OCI-LY7 (cell line): Measurements from ENCODE around the gene SCART1. TPM values are rescaled to one million over a fixed set of nuclear protein-coding genes. Genes with fewer than 3 reads are reported as not detected.
"Not testable (repeated sequence)": the region's sequence is repeated elsewhere in the genome, so short reads cannot be mapped to it uniquely, and the experiment has no call there.

Experiments used
- BruUV-seq: library from RNA; stranded (reverse); fragments of 400-500 nt; replicated peaks from 2 replicates; lab custom pipeline; 2021; lab: Mats Ljungman, UMichigan
- CTCF ChIA-PET: fragments of 300-600 bp; sonication (Branson Sonifier 250); formaldehyde crosslinking; loops from one replicate; lab custom pipeline; 2022; ENCODE audit warnings: antibody characterized with exemption; ENCODE audit not compliant: unreplicated experiment; lab: Charles Lee
- POLR2A ChIA-PET: fragments of 300-600 bp; sonication (Branson Sonifier 250); formaldehyde crosslinking; loops from one replicate; lab custom pipeline; 2022; ENCODE audit warnings: antibody characterized with exemption; lab: Charles Lee
- DNase-seq: peaks from one replicate; pipeline ENCODE4 v3.0.0-alpha.2; 2015; ENCODE audit warnings: low spot score
- H2AFZ ChIP-seq: fragments of 200-600 bp; sonication (generic), shearing (Covaris generic); 2 replicates; pipeline ENCODE4 v1.6.1; 2014; ENCODE audit warnings: mild to moderate bottlenecking, antibody characterized with exemption, low read length, moderate library complexity
- H3K27ac ChIP-seq: fragments of 200-600 bp; sonication (generic); 2 replicates; pipeline ENCODE4 v1.5.1; 2014; ENCODE audit warnings: mixed run types, low read depth, mild to moderate bottlenecking, moderate library complexity, low read length, inconsistent platforms; ENCODE audit not compliant: poor library complexity, severe bottlenecking
- H3K36me3 ChIP-seq: fragments of 200-600 bp; sonication (generic); 2 replicates; pipeline ENCODE4 v1.6.1; 2014; ENCODE audit warnings: mild to moderate bottlenecking, antibody characterized with exemption, low read length, moderate library complexity, mixed read lengths; ENCODE audit not compliant: insufficient read depth
- H3K4me1 ChIP-seq: fragments of 200-600 bp; sonication (generic); 2 replicates; pipeline ENCODE4 v1.5.1; 2014; ENCODE audit warnings: mild to moderate bottlenecking, low read length; ENCODE audit not compliant: insufficient read depth, poor library complexity, severe bottlenecking
- H3K4me2 ChIP-seq: fragments of 200-600 bp; sonication (generic); 2 replicates; pipeline ENCODE4 v1.6.1; 2014; ENCODE audit warnings: mild to moderate bottlenecking, low read length
- H3K4me3 ChIP-seq: fragments of 200-600 bp; sonication (generic); 2 replicates; pipeline ENCODE4 v1.5.1; 2014; ENCODE audit warnings: mild to moderate bottlenecking, low read depth, low read length; ENCODE audit not compliant: poor library complexity, severe bottlenecking
- H3K79me2 ChIP-seq: fragments of 200-600 bp; sonication (generic); 2 replicates; pipeline ENCODE4 v1.6.1; 2016; ENCODE audit warnings: low read depth, mild to moderate bottlenecking, low read length, moderate library complexity, mixed read lengths; ENCODE audit not compliant: insufficient read depth
- H3K9me2 ChIP-seq: fragments of 200-600 bp; sonication (generic); 2 replicates; pipeline ENCODE4 v1.6.1; 2016; ENCODE audit warnings: mild to moderate bottlenecking, low read length, mixed read lengths; ENCODE audit not compliant: insufficient read depth
- H3K9me3 ChIP-seq: fragments of 200-600 bp; sonication (generic); 2 replicates; pipeline ENCODE4 v1.6.1; 2014; ENCODE audit warnings: mild to moderate bottlenecking, mixed run types, low read length, mixed read lengths
- H4K20me1 ChIP-seq: fragments of 200-600 bp; sonication (generic); 2 replicates; pipeline ENCODE4 v1.6.1; 2014; ENCODE audit warnings: mild to moderate bottlenecking, antibody characterized with exemption, low read length, moderate library complexity, mixed read lengths; ENCODE audit not compliant: insufficient read depth
- CTCF ChIP-seq: fragments of 200-600 bp; sonication (generic); conservative IDR thresholded peaks from 2 replicates; pipeline ENCODE4 v1.5.1; 2014; ENCODE audit warnings: mild to moderate bottlenecking, antibody characterized with exemption, low read length, moderate library complexity, mixed read lengths
- EZH2phosphoT487 ChIP-seq: fragments of 200-600 bp; sonication (generic); IDR thresholded peaks from 2 replicates; pipeline ENCODE4 v1.6.1; 2018; ENCODE audit warnings: low read depth, borderline replicate concordance, mild to moderate bottlenecking, mixed run types, antibody characterized with exemption, low read length, moderate library complexity, mixed read lengths
- intact Hi-C: fragments of 100-400 bp; cut with micrococcal nuclease; formaldehyde crosslinking; loops from one replicate; pipeline ENCODE4 v1.10.0; 2022; ENCODE audit not compliant: unreplicated experiment
- total RNA-seq, 2 experiments: library from RNA; depleted of rRNA in 1 of 2; stranded (reverse); fragments of >200 nt in 1 of 2; shearing (Covaris generic) in 1 of 2; gene quantifications; 2 replicates each; pipeline ENCODE4 v1.2.3, GENCODE V29; 2014 to 2022

Gene SCART1
- total RNA-seq, 2 experiments from 2014 or later, result 10.0 to 10.9 TPM

GRCh38 chr10:133412381-133412711 is 41.4 kb upstream of the SCART1 start:
- Histone ChIP-seq H3K36me3 (peaks cover 79% of the 10 kb centered on the region), H3K9me2 (no peaks in the 10 kb centered on the region), H3K4me1 (no peaks in the 10 kb centered on the region), H3K4me3 (no peak overlapping the region), H4K20me1 (no peaks in the 10 kb centered on the region), H2AFZ (no peak overlapping the region), H3K79me2 (peaks cover 59% of the 10 kb centered on the region), H3K9me3 (peaks cover 52% of the 10 kb centered on the region), H3K27ac (no peak overlapping the region), H3K4me2 (no peak overlapping the region)
- DNase-seq, result no peak
- no TSS peak for BruUV-seq
- POLR2A ChIA-PET, result interaction anchor here (0.6 kb wide), 1 partner anchor 55 kb away, joined by 3 read pairs; no protein-coding TSS in a partner anchor
- TF ChIP-seq EZH2phosphoT487, result no peak
- no peak for TF ChIP-seq CTCF
- intact Hi-C loops, result no loop called here
- CTCF ChIA-PET, result no interaction called here

- CTCF ChIA-PET, POLR2A ChIA-PET, intact Hi-C loops, H2AFZ ChIP-seq, DNase-seq, H4K20me1 ChIP-seq, H3K4me1 ChIP-seq, H3K27ac ChIP-seq, H3K4me2 ChIP-seq, H3K9me2 ChIP-seq, BruUV-seq, H3K4me3 ChIP-seq: not testable (repeated sequence)
- Histone ChIP-seq H3K9me3 (peaks cover 43% of the 10 kb centered on the region), H3K36me3 (peaks cover 74% of the 10 kb centered on the region), H3K79me2 (peaks cover 40% of the 10 kb centered on the region)
These were observed 39.3 kb upstream of the SCART1 start for GRCh38 chr10:133414401-133414800.

GRCh38 chr10:133415752-133416151 is 38.0 kb upstream of the SCART1 start:
- DNase-seq, result no peak
- no peak overlapping the region for H3K4me3 ChIP-seq
- no peak overlapping the region for H3K4me2 ChIP-seq
- H3K79me2 ChIP-seq, result peaks cover 26% of the 10 kb centered on the region
- H4K20me1 ChIP-seq, result no peaks in the 10 kb centered on the region
- no peaks in the 10 kb centered on the region for H3K9me2 ChIP-seq
- intact Hi-C loops, result no loop called here
- no peak overlapping the region for H2AFZ ChIP-seq
- H3K4me1 ChIP-seq, result no peaks in the 10 kb centered on the region
- ChIA-PET CTCF (no interaction called here), POLR2A (interaction anchor here (0.7 kb wide), 1 partner anchor 48 kb away, joined by 3 read pairs; no protein-coding TSS in a partner anchor)
- H3K36me3 ChIP-seq, result peaks cover 74% of the 10 kb centered on the region
- no TSS peak for BruUV-seq
- no peak overlapping the region for H3K27ac ChIP-seq
- peaks cover 29% of the 10 kb centered on the region for H3K9me3 ChIP-seq
- TF ChIP-seq CTCF (no peak), EZH2phosphoT487 (no peak)
